IPS DF 19.7 (cell line): ENCODE measurements around the gene MS4A6A.
A peak's percentile ranks its signal among the peaks of the same experiment; 100 is the strongest.
"Not testable (repeated sequence)": the region's sequence is repeated elsewhere in the genome, so short reads cannot be mapped to it uniquely, and the experiment has no call there.

Experiments
- DNase-seq: peaks from one replicate; pipeline ENCODE4 v3.0.0-alpha.2; 2013; ENCODE audit warnings: low read depth, low spot score

MS4A6A gene, protein sequence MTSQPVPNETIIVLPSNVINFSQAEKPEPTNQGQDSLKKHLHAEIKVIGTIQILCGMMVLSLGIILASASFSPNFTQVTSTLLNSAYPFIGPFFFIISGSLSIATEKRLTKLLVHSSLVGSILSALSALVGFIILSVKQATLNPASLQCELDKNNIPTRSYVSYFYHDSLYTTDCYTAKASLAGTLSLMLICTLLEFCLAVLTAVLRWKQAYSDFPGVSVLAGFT

DNA sequence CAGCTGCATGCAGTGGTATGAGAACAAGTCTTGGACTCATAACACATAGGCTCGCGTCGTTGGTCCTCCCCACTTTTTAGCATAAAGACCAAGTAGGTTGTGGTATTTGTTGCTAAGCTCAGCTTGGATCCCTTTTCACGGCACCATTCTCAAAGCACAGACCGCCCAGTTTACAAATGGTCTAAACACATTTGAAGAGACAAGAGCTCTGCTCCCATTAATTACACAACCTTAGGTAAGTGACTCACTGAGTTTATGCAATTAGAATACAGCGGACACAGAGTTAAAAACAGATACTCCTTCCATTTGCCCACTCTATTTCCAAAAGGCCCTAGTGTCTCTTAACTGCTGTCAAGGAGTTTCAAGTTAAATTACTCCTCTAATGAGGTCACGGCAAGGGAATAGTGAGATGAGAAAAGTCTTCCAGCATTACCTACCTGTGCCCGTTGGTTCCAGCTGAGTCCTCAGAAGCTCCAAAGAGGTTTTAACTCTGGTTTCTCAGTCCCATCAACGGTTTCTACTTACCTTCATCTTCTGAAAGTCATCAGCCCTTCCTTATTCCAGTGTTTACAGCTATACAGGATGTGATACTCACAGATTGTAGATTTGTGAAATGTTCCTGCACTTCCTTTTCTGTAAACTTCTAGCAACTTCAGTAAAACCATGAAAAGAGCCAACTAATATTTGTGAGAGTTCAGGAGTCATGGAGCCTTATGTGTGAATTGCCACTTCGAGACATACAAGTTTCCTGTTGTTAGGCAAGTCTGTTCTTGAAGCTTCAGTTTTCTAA lies at the start of gene MS4A6A:
Gene MS4A6A (minus strand): TSS at position 543 of the 790 bp plus-strand sequence. CDS start 1,356 bp downstream, outside the sequence.
- no peak for DNase-seq

DNA sequence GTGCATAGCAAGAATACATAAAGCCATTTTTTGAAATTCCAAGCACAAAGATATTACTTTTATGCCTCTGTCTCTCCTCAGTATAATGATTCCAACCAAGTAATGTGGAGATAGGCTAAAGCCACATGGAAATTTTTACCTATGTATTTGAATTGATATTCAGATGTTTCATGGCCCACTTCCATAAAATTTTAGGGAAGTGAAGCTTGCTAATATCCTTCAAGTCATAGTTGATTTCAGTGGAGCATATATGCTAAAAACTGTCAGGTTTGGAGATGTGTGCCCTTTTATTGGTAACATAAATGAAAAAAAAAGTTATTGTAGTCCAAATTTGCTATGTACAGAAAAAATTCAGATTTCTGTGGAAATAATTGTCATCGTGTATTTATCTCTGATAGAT lies 47.8 kb upstream of the MS4A6A start:
- no peak for DNase-seq

DNA sequence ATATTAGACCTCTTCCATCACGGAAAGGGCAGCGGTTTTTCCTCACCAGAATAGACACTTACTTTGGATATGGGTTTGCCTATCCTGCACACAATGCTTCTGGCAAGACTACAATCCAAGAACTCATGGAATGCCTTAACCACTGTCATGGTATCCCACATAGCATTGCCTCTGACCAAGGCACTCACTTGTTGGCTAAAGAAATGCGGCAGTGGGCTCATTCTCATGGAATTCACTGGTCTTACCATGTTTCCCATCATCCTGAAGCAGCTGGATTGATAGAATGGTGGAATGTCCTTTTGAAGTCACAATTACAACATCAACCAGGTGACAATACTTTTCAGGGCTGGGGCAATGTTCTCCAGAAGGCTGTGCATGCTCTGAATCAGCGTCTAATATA lies 39.3 kb upstream of the MS4A6A start:
- no peak for DNase-seq

DNA sequence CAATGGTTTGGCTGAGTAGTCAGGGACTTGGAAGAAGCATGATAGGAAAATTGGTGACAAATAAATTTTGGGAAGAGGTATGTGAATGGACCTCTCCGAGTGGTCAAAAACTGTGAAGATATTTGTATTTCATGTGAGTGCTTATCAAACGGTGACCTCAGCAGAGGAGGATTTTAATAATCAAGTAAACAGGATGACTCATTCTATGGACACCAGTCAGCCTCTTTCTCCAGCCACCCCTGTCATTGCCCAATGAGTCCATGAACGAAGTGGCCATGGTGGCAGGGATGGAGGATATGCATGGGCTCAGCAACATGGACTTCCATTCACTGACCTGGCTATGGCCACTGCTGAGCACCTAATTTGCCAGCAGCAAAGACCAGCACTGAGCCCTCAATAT lies 38.8 kb upstream of the MS4A6A start:
- DNase-seq = no peak

DNA sequence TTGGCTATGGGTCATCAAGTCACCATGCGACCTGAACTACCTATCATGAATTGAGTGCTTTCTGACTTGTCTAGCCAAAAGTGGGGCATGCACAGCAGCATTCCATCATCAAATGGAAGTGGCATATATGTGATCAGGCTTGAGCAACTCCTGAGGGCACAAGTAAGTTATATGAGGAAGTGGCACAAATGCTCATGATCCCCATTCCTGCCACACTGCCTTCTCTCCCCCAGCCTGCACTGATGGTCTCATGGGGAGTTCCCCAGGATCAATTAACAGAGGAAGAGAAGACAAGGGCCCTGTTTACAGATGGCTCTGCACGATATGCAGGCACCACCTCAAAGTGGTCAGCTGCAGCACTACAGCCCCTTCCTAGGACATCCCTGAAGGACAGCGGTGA lies 38.3 kb upstream of the MS4A6A start:
- no peak for DNase-seq

DNA sequence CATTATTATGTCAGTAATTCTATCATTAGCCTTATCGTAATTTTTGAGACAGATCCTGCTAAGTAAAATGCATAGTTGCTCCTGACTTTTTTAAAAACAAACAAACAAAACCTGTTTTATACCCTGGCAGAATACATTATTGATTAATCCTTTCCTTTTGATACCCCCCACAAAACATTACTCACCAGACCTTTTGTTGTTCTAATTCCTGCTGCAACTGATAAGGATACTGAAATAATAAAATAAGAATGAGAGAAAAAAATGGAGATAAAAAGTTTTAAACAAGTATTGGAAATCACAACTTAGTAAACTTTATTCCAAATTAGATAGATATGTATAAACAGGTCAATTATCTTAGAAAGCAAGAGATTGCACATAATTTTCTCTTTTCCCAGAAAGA lies 31.5 kb upstream of the MS4A6A start:
- no peak for DNase-seq

DNA sequence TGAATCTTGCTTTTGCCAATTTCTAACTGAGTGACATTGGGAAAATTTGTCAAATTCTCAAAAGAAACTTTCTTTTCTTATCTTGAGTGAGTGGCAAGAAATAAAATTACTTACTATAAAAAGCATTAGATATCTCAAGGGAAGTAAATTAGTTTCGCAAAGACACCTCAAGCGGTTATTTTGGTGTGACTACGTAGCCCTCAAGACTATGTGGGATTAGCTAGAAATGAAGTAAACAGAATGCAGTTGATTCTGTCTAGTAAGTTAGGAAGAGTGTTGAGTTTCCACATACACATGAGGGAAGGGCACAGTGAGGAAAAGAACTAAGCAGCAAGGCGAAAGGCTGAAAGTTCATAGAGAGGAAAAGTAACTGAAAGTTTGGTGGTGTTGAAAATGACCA lies 28.3 kb upstream of the MS4A6A start:
- DNase-seq = no peak

DNA sequence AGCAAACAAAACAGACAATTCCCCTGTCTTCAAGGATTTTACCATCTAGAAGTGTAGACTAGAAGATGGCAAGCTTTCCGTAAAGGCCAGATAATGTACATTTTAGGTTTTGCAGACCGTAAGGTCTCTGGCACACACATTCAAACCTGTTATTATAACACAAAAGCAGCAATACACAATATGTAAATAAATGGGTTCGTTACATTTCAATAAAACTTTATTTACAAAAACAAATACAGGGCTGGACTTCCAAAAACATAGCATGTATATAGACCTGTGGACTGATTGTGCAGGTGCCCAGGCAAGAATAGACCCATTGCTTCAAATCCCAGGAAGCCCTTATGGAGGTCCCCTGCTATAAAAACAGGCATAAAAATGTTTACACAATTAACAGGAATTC lies 27.1 kb upstream of the MS4A6A start:
- no peak for DNase-seq

DNA sequence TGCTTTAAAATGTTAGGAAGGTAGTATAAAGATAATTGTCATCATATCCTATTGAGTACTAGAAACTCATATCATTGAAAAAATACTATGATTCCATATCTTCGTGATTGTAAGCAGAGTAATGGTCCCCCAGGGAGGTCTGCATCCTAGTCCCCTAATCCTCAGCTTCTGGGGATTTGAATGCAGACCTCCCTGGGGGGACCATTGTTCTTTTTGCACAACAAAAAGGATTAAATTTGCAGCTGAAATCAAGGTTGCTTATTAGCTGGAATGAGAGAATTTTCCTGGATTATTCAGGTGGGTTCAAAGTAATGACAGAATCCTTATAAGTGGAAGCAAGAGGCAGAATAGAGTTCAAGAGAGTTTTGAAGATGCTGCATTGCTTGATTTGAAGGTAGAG lies 26.1 kb upstream of the MS4A6A start:
- DNase-seq = no peak

DNA sequence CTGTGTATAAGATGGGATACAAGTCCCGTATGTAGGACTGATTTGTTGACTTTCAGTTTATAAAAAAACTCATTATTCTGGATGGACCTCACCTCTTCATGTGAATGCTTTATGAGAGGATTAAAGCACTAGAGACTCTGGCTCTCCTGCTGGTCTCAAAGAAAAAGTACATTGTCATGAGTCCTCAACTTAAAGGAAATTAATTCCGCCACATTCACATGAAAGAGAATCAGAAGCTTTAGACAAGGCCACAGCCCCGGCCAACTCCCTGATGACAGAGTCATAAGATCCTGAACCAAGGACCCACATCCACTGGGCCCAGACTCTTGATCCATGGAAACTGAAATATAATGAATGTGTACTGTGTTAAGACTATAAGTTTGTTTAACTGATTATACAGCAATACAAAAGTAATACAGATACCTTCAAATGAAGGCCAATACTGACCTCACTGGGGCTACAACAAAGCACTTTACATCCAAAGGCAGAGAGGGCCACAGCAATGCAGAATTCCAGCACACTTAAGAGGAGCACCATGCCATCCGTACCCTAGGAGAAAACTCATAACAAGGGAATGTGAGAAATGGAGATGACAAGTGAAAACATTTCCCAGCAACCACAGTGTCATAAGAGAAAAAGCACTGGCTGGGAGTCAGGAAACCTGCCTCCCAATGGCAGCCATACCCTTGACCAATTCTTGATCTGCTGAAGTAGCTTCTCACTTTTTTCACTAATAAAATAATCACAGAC lies 25.4 kb upstream of the MS4A6A start:
- no peak for DNase-seq

DNA sequence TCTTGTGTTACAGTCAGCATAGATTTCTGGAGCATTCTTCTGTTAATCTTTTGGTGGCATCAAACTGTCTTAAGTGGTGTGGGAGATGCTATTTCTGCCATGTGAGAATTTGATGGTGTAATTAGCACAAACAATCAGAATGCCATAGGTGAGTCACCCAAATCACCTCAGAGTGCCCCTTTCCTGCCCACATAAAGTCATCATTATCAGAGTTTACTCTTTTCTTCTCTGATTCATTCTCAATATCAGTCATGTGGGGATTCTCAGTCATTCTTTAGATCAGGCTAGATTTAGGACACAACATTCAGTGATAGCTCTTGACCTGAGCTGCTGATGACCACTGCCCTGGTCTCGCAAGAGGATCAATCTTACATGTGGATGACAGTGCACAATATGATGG lies 23.7 kb upstream of the MS4A6A start:
- no peak for DNase-seq

DNA sequence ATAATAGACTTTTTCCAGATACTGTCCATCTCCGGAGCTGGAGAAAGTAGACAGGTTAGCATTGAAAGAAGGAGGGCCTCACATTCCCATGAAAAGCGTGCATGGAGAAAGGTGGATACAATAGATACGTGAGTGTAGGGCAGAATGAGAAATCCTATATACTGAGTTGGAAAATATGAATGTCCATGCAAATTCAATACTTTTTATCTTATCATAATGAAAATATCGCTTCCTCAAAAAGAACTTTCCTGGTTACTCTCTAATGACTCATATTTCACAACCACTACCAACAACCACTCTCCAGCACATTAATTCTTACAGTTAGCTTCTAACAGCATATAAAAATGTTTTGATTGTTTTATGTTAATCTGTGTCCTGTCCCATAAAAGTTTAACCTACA lies 22.0 kb upstream of the MS4A6A start:
- DNase-seq = no peak

DNA sequence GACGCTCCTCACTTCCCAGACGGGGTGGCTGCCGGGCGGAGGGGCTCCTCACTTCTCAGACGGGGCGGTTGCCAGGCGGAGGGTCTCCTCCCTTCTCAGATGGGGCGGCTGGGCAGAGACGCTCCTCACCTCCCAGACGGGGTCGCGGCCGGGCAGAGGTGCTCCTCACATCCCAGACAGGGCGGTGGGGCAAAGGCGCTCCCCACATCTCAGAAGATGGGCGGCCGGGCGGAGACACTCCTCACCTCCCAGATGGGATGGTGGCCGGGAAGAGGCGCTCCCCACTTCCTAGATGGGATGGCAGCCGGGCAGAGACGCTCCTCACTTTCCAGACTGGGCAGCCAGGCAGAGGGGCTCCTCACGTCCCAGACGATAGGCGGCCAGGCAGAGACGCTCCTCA lies 18.5 kb upstream of the MS4A6A start:
- DNase-seq = not testable (repeated sequence)

DNA sequence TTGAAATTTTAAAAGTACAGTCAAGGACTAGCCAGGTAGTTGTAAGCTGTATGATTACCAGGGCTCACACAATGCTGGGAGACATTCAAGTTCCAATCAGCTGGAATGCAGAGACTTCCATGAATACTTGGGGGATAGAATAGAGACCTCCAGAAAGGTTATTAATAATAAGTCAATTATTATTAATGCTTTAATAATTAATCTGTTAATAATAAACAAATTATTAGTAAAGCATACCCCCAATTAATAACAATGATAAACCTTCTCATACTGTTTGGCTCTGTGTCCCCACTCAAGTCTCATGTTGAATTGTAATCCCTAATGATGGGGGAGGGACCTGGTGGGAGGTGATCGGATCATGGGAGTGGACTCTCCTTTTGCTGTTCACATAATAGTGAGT lies 14.6 kb upstream of the MS4A6A start:
- DNase-seq = no peak

DNA sequence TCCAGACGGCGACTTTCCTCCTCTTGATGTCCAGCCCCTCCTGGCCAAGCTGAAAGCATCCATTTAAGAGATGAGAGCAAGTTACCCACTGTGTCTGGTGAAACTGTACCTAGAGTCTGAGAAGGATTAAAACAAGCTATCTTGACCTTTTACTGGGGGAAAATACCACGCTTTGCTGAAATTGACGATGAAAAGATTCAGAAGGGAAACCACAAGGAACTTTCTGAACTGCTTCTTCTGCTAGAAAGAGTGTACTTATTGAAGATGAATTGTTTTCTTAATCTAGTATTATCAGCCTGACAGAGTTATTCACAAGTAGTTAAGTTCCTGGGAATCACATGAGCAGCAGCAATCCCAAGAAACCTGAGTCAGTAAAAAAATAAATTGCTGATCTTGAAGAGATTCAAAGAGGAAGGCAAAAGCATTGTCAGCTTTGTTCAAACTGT lies 13.1 kb upstream of the MS4A6A start:
- DNase-seq = no peak

DNA sequence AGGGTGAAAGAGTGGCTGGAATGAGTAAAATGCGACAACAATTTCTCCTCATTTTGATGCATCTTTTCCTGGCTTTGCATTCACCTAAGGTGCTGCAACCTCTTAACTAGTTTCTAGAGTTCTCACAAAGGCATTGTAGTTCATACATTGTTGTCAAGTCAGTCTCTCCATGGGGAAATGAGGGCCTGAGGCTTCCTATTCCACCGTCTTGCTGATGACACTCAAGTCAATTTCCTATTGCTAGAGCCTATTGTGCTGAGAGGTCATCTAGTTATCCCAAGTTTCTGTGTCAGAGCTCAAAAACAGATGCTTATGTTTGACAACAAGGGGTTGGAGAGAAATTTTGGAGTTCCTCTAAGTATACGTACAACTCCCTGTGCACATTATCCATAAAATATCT lies 11.6 kb upstream of the MS4A6A start:
- DNase-seq = no peak

DNA sequence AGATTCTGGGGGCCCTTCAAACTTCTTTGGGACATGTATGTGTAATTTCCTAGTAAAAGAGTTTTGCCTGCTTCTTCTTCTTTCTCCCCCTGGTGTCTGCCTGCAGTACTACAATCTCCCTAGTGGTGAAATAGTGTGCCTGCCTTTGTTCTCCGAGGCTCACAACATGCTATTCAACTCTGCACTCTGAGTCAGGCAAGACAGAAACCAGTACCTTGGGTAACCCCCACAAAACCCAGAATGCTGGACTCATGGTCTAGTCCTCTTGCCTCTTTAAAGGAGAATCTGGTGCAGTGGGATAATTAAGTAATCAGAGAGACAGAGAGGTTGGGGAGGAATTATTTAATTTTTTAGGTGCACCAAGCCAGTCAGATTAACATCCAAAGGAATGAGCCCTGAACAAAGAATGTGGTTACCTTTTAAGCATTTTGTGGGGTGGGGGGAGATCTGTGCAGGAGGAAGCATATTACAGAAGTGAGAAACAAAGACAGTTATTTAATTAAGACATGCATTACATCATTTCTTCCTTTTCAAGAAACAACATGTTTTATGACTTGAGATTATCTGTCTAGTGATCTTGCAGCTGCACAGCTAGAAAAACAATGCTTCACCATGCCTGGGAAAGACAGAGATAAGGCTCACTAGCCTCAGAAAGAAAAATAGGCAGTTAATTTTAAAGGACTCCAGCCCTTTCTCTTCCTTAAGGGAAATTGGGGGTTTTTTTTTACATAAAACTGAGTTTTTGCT lies 11.0 kb upstream of the MS4A6A start:
- peak; percentile 54 for DNase-seq

DNA sequence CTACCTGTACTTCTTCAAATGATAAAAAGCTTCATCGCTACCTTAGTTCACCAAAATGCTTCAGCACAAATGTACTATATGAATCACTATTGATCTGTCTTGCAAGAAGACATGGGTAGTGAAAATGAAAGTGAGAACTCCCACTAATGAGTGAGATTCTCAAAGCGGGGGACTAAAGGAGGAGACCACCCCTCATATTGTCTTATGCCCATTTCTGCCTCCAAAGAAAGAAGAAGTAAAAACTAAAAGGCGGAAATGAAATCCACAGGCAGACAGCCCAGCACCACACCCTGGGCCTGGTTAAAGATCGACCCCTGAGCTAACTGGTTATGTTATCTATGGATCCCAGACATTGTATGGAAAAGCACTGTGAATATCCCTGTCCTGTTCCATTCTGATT lies 9.7 kb upstream of the MS4A6A start:
- DNase-seq = not testable (repeated sequence)

DNA sequence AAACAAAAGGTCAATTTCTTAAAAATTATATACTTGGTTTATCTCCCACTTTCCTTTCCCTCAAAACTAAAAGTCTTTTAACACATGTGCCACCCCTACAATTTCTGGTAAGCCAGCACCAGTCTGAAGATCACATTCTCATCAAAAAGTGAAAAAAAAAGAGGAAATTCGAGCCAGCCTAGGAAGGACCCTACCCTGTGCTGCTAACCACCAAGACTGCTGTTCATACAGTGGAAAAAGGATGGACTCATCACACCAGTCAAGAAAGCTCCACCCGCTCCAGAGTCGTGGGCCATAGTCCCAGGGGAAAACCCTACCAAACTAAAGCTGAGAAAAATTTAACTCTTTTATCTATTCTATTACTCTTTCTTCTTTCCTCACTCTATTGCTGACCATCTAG lies 5.6 kb upstream of the MS4A6A start:
- not testable (repeated sequence) for DNase-seq

DNA sequence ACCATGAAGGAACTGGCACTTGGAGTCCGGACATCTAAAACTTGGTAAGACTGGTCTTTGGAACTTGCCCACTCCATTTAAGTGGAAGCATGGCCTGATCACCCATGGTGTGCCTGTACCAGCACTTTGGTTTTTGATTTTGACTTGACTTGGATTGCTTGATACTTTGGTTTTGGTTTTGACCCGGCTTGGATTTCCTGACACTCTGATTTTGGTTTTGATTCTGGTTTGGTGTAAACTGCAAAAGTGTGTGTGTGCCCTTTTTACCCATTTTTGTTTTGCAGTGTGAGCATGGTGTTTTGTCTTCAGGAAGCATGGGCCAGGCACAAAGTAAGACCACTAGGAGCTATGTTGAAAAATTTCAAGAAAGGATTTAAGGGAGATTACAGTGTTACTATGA lies 3.2 kb upstream of the MS4A6A start:
- DNase-seq = not testable (repeated sequence)

DNA sequence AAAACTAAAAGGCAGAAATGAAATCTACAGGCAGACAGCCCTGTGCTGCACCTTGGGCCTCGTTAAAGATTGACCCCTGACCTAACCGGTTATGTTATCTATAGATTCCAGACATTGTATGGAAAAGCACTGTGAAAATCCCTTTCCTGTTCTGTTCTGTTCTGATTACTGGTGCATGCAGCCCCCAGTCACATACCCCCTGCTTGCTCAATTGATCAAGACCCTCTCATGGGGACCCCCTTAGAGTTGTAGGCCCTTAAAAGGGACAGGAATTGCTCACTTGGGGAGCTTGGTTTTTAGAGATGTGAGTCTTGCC lies 2.6 kb upstream of the MS4A6A start:
- DNase-seq = not testable (repeated sequence)
